Activated CD8-positive, alpha-beta memory T cell treated with anti-CD3 and anti-CD28 coated beads for 1 hour (primary cell): ENCODE measurements around the gene ATP2C2.
"Not testable (repeated sequence)": the region's sequence is repeated elsewhere in the genome, so short reads cannot be mapped to it uniquely, and the experiment has no call there.

Experiments
- DNase-seq, 2 donors: peaks; one replicate each; pipeline ENCODE4 v3.0.0-alpha.2; 2020; ENCODE audit warnings: low read depth in 1 of 2; ENCODE audit errors: extremely low read depth in 1 of 2

ATP2C2 gene, protein sequence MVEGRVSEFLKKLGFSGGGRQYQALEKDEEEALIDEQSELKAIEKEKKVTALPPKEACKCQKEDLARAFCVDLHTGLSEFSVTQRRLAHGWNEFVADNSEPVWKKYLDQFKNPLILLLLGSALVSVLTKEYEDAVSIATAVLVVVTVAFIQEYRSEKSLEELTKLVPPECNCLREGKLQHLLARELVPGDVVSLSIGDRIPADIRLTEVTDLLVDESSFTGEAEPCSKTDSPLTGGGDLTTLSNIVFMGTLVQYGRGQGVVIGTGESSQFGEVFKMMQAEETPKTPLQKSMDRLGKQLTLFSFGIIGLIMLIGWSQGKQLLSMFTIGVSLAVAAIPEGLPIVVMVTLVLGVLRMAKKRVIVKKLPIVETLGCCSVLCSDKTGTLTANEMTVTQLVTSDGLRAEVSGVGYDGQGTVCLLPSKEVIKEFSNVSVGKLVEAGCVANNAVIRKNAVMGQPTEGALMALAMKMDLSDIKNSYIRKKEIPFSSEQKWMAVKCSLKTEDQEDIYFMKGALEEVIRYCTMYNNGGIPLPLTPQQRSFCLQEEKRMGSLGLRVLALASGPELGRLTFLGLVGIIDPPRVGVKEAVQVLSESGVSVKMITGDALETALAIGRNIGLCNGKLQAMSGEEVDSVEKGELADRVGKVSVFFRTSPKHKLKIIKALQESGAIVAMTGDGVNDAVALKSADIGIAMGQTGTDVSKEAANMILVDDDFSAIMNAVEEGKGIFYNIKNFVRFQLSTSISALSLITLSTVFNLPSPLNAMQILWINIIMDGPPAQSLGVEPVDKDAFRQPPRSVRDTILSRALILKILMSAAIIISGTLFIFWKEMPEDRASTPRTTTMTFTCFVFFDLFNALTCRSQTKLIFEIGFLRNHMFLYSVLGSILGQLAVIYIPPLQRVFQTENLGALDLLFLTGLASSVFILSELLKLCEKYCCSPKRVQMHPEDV

DNA sequence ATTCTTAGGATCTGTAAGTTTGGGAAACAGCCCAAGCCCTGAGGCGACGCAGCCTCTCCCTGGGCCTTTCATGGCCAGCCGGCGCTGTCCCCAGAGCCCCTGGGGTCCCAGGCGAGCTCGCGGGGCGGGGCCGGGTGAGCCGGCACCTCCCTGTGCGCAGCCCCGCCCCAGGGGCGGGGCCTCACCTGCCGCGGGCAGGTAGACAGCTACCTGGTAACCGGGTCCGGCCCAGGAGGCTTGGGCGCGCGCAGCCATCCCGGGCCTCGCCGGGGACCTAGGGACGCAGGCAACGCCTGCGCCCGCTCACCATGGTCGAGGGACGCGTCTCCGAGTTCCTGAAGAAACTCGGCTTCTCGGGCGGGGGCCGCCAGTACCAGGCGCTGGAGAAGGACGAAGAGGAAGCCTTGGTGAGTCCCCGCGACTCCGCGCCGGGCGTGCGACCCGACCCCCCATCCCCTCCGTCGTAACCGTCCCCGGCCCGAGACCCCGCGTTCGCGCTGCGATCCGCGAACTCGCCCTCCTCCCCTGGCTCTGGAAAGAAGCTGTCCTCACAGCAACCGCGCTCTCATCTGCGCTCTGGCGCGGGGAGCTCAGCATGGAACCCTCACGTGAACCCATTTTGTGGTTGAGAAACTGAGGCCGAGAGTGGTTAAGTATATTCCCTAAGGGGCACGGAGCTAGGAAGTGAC lies at the start of gene ATP2C2:
ATP2C2 (plus strand) TSS at position 231 of the 689 bp plus-strand sequence; CDS start at position 309, 78 bp downstream.
- no peak for DNase-seq

DNA sequence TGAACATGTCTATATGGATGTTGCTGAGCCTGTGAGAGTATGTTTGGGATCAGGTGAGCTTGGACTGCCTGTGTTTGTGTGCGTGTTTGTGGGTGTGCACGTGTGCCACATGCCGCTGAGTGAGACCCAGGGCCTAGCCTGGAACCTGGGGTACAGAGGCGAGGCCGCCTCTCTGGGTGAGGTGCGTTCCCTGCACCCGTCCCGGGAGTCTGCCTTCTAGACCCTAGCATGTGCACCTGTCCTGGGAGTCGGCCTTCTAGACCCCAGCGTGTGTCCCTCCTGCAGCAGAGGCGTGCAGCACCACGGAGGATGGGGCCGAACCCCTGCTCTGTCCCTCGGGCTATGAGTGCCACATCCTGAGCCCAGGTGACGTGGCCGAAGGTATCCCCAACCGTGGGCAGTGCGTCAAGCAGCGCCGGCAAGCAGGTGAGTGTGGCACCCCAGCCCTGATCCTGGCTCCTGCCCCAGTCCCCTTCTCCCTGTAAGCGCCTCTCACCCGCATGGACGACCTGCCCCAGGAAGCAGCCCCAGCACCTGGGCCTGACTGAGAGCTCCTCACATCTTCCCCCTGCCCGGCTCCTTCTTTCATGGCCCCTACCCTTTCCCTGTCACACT lies 49.1 kb upstream of the ATP2C2 start:
- no peak for DNase-seq

- DNase-seq: no peak
These were observed 47.8 kb upstream of the ATP2C2 start for GRCh38 chr16:84320511-84320910.

- no peak for DNase-seq
These were observed 46.4 kb upstream of the ATP2C2 start for GRCh38 chr16:84321932-84322331.

DNA sequence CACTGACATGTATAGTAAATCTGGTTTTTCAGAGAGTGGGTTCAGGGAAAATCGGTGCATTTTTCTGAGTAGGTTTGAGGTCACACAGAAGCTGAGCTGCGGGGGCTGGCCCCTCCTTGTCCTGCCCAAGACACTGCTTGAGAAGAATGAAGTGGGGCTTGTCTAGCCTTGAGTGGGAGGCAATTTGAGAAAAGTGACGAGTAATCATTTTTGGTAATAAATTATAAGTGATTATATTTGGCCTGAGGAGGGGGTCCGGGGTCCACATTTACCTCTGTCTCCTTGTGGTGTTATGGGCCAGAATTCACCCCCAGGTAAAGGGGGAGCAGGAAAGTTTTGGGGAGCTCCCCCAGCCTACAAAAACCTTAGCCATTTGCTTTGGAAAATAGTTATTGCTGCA lies 45.6 kb upstream of the ATP2C2 start:
- no peak for DNase-seq

DNA sequence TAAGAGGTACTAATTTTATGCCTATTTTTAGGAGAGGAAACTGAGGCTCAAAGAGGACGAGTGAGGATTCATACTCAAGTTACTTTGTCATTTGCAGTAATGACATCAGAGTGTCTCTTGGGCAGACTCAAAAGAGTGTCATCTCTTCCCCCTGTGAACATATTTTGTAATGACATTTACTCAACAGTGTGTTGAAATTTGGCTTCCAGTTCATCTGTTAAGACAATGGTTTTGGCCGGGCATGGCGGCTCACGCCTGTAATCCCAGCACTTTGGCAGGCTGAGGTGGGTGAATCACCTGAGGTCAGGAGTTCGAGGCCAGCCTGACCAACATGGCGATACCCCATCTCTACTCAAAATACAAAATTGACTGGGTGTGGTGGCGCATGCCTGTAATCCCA lies 44.7 kb upstream of the ATP2C2 start:
- no peak for DNase-seq

DNA sequence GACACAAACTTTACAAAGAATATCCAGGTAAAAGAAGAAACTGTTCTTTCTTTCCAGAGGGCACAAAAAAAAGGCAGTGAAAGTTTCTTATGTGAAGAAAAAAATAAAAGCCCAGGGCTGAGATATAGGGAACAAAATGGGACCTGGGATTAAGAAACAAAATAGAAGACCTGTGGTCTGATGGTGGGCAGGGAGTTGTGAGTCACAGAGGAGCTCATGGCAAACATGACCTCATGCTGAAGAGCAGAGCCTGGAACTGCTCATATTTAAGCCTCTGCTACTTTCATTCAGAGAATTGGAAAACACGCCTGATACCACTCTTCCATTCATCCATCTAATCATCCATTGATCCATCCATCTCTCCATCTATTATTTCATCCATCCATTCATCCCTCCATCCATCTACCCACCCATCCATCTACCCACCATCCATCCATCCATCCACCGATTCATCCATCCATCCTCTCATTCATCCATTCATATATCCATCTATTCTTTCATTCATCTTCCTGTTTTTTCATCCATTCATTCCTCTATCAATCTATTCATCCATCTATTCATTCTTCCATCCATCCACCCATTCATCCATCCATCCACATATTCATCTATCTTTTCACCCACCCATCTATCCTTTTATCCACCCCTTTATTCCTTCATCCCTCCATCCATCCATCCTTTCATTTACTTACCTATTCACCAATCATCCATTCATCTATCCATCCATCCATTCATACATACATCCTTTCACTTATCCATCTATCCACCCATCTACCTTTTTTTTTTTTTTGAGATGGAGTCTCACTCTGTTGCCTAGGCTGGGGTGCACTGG lies 43.7 kb upstream of the ATP2C2 start:
- no peak for DNase-seq

- no peak for DNase-seq
These were observed 41.8 kb upstream of the ATP2C2 start for GRCh38 chr16:84326545-84326944.

DNA sequence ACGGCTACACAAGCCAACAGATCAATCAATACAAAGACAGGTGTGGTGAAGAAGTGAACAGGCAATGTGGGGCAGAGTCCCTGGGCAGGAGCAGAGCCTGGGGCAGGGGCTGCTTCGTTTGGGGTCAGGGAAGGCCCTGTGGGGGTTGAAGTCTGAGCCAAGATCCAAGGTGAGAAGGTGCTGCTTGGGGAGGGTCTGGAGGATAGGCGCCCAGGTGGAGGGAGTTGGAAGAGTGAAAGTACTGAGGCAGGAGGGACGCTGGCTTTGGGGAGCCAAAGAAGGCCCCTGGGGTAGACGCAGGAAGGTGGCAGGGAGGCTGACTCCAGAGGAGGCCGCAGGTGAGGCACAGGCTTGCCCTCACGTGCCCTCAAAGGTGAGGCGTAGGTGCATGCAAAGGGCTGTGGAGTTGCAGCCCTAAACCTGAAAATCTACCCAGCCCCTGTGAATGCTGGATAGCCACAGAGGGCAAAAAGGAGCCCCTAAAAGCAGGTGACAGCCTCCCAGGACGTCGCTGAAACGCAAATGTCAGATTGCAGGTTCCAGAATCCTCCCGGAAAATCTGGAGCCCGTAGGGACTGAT lies 40.3 kb upstream of the ATP2C2 start:
- DNase-seq: no peak

GRCh38 chr16:84329016-84329415 lies 39.3 kb upstream of the ATP2C2 start:
- DNase-seq: no peak

DNA sequence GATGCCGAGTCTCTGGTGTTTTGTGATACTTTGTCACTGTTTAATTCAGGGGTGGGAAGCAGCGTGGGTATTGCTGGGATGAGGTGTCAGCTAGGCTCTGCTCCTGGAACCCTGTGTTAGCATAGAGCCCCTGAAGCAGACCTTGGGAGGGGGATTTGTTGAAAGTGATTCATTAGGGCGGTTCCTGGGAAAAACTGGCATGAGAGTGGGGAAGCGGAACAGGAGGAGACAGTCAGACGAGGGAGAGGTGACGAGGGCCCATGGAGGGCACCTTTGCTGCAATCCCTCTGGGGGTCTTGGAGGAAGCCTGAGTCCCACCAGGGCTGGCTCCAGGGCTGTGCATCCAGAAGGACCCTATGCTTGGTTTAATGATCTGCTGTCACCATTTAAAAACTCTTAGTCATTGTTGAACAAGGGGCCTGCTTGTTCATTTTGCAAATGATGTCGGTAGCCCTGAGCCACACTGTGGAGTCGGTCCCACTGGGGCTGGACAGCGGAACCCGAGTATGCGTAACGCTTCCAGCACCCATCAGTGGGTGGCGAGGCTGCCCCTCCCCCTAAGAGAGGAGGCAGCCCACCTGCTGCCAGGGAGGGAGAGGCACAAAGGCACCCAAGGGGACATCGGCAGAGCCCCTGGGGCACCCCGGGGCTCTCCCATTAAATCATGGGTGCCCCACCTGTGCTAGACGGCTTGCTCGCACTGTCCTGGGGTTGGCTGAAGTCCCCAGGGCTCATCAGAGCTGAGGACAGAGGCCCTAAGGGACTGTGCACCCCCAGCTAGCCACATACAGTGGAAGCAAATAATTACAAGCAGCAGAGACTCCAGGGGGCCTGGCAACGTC lies 38.3 kb upstream of the ATP2C2 start:
- DNase-seq: no peak

GRCh38 chr16:84330685-84331050 lies 37.7 kb upstream of the ATP2C2 start:
- no peak for DNase-seq

DNA sequence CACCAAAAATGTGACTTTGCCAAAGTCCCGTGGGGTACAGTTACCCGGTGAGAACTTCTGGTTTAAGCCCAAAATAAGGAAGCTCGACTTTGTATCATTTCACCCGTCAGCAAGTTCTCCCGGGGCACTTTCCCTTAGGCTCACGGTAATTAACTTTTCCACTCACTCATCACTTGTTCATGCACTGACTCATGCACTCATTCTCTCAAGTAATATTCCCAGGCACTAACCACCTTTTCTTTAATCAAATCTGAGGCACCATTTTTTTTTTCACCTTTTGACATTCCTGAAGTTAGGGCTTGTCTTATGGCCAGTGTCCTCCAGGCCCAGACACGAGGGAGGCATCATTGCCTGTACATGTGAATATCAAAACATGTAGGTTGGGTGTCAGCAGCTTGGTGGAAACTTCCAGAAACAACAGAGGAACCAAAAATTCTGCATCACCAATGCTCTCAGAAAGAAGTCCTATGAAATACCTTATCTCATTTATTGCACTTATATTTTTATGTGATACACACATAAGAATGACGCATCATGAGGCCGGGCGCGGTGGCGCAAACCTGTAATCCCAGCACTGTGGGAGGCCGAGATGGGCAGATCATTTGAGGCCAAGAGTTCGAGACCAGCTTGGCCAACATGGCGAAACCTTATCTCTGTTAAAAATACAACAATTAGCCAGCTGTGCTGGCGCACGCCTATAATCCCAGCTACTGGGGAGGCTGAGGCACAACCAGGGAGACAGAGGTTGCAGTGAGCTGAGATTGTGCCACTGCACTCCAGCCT lies 36.1 kb upstream of the ATP2C2 start:
- no peak for DNase-seq

DNA sequence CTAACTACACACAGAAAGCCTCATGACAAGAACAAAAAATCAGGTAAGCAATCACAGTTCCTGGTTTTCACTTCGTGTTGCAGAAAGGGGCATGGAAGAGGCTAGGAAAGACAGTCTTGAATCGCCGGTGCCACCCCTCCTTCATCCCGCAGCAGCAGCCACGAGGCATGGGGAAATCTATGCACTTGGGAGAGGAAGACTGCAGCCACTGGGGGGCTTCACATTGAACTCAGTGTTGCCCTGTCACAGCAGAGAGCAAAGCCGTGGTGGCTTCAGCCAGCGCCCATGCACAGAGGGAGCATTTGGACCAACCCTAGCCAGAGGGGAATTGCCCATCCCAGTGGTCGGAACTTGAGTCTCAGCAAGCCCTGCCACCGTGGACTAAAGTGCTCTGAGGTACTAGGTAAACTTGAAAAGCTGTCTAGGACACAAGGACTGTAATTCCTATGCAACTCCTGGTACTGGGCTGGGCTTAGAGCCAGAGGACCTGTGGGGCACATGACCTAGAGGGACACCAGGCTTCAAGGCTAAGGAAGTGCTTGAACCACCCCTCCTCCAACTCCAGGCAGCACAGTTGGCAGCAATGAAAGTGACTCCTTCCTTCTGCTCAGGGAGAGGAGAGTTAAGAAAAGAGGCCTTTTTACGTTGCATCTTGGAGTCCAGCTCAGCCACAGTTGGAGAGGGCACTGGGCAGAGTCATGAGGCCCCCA lies 35.2 kb upstream of the ATP2C2 start:
- no peak for DNase-seq

- DNase-seq: no peak
These were observed 34.3 kb upstream of the ATP2C2 start for GRCh38 chr16:84334058-84334457.

- DNase-seq: no peak
These were observed 33.9 kb upstream of the ATP2C2 start for GRCh38 chr16:84334482-84334881.

DNA sequence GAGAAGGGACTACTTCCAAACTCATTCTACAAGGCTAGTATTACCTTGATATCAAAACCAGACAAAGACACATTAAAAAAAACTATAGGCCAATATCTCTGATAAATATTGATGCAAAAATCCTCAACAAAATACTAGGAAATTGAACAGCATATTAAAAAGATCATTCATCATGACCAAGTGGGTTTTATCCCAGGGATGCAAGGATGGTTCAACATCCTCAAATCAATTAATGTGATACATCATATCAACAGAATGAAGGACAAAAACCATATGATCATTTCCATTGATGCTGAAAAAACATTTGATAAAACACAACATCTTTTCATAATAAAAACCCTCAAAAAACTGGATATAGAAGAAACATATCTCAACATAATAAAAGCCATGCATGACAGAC lies 31.1 kb upstream of the ATP2C2 start:
- not testable (repeated sequence) for DNase-seq
